Suppressor macrophage (primary cell): ENCODE measurements around the gene STPG2.
"Not testable (repeated sequence)": the region's sequence is repeated elsewhere in the genome, so short reads cannot be mapped to it uniquely, and the experiment has no call there.

Experiments used
- DNase-seq, 4 experiments: peaks; one replicate each; pipeline ENCODE4 v3.0.0-alpha.2; 2020 to 2022

STPG2 gene

DNA sequence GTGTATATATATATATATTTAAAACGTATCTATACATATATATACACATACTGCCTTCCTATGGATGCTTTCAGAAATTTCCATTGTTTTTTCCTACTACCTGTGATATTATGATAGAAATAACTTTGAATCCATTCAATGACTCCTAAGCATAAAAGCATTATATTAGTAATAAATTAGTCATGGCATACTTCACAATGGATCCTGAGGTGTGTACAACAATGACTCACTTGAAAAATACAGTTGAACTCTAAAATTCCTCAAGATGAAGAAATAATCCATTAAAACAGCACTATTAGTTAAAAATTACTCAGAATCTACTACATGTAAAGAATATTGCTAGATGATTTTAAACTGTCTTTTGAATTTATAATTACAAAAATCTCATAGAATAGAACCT is 201.1 kb downstream of the STPG2 start:
- DNase-seq: no peak

DNA sequence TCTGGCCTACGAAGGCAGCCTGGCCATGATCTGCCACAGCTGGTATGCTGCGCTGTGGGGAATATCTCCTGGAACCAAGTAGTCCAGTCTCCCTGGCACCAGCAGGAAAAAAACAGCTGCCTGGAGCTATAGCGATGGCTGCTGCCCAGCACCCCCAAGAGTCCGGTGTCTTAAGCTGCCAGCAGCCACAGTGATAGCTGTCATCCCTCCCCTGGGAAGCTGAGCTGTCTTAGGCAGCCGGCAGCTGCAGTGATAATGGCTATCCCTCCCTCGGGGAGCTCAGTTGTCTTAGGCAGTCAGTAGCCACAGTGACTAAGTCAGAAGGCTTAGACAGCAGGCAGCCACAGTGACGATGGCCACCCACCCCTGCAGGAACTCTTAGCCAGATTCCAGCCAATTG is 205.1 kb downstream of the STPG2 start:
- no peak for DNase-seq

DNA sequence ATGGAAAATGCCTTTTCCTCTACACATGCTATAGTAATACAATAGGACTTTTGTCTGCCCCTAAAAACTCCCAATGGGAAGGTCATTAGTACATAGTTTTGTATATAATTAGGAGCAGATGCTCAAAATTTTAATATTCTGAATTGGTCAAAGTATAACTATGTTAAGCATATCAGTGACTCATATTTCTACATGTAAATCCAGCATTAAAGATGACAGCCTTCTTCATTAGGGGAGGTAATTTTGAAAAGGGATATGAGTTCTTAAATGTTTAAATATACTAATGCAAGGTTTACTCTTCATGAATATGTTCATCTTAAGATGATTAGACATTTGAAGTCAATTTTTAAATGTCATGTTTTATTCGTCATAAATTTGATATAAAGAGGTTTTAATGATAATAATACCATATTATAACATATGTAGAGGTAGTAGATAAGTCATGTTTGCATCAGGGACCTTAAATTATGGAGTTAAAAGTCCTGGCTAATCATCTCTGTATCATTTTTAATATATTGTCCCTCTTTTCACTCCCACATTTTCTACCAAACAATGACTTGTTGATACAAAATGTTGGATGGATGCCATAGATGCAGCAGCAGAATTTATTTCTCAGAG is 218.8 kb downstream of the STPG2 start:
- DNase-seq: no peak

DNA sequence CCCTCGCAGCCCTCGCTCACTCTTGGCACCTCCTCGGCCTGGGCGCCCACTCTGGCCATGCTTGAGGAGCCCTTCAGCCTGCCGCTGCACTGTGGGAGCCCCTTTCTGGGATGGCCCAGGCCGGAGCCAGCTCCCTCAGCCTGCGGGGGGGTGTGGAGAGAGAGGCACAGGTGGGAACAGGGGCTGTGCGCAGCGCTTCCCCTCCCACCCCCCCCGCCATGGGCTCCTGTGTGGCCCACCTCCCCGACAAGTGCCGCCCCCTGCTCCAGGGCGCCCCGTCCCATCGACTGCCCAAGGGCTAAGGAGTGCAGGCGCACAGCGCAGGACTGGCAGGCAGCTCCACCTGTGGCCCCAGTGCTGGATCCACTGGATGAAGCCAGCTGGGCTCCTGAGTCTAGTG is 220.2 kb downstream of the STPG2 start:
- no peak for DNase-seq

DNA sequence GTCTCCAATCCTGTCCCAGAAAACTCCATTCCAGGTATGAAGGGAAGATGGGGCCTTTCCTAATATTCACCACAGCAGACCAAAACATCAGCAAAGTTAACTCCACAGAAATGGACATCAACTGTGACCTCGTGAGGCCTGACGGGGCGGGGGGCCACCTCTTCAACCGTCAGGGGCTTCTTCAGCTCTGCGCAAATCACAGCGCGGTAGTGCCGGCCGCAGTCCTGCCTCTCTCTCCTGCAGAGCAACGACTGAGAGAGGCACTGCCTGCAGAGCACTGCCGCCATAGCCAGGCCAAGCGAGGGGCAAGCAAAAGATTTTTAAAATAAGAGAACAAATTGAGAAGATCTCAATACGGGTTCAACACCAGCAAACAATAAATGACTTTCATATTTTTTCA is 226.2 kb downstream of the STPG2 start:
- no peak for DNase-seq

DNA sequence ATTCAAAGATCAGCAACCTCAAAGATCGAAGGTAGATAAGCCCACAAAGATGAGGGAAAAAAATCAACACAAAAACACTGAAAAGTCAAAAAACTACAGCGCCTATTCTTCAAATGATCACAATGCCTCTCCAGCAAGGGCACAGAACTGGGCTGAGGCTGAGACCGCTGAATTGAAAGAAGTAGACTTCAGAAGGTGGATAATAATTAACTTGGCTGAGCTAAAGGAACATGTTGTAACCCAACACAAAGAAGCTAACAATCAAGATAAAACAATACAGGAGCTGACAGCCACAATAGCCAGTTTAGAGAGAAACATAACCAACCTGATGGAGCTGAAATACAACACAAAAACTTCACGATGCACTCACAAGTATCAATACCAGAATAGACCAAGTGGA is 231.1 kb downstream of the STPG2 start:
- DNase-seq: no peak

DNA sequence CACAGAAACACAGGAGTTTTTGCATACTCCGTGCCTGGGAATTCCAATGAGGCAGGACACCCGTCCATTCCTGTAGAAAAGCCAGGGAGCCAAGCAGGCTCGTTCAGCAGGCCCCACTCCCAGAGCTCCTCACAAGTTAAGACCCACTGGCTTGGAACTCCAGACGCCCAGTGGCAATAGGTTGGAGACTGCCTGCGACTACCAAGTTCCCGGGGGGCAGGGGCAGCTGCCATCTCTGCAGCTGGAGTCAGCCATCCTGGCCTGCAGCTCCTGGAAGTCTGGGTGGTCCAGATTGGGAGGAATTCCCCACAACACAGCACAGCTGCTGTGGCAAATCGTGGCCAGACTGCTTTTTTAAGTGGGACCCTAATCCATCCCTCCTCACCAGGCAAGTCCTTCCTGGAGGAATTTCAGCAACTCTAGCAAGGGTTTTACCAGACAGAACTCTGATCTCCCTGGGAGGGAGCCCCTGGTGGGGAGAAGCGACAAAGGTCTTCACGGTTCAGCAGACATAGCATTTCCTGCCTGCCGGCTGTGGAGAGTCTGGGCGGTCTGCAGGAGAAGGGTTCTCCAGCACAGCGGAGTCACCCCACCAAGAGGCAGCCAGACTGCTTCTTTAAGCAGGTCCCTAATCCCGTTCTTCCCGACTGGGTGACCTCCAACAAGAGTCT is 231.9 kb downstream of the STPG2 start:
- DNase-seq: no peak

DNA sequence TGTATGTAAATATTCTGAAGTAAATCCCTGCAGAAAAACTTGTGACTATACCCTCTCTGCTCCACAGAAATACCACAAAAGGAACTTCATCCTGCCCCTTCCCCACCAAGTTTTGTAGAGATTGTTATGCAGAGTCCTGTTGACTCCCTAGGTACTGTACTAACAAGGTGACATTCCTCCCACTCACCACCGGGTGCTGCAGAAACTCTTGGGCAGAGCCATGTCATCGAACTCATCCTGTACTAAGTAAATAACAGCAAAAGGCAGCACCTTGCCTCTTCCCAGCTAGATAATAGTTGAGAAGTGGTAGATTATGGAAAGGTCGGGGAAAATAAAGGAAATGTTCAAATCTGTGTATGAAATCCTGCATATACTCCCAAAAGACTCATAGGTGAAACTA is 233.3 kb downstream of the STPG2 start:
- no peak for DNase-seq

DNA sequence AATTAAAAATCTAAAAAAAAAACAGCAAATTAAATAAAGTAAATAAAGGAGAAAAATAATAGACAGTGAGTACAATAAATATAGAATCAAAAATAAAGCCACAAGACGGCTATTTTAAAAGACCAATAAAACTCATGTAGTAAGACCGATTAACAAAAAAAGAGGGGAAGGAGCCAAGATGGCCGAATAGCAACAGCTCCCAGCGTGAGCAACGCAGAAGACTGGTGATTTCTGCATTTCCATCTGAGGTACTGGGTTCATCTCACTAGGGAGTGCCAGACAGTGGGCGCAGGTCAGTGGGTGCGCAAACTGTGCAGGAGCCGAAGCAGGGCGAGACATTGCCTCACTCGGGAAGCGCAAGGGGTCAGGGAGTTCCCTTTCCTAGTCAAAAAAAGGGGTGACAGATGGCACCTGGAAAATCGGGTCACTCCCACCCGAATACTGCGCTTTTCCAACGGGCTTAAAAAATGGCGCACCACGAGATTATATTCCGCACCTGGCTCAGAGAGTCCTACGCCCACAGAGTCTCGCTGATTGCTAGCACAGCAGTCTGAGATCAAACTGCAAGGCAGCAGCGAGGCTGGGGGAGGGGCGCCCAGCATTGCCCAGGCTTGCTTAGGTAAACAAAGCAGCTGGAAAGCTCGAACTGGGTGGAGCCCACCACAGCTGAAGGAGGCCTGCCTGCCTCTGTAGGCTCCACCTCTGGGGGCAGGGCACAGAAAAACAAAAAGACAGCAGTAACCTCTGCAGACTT is 239.7 kb downstream of the STPG2 start:
- DNase-seq: not testable (repeated sequence)

DNA sequence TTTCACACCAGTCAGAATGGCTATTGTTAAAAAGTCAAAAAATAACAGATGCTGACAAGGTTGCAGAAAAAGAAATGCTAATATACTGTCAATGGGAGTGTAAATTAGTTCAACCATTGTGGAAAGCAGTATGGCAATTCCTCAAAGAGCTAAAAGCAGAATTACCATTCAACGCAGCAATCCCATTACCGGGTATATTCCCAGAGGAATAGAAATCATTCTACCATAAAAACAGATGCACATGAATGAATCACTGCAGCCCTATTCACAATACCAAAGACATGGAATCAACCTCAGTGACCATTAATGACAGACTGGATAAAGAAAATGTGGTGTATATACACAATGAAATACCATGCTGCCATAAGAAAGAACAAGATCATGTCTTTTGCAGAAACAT is 243.0 kb downstream of the STPG2 start:
- no peak for DNase-seq

DNA sequence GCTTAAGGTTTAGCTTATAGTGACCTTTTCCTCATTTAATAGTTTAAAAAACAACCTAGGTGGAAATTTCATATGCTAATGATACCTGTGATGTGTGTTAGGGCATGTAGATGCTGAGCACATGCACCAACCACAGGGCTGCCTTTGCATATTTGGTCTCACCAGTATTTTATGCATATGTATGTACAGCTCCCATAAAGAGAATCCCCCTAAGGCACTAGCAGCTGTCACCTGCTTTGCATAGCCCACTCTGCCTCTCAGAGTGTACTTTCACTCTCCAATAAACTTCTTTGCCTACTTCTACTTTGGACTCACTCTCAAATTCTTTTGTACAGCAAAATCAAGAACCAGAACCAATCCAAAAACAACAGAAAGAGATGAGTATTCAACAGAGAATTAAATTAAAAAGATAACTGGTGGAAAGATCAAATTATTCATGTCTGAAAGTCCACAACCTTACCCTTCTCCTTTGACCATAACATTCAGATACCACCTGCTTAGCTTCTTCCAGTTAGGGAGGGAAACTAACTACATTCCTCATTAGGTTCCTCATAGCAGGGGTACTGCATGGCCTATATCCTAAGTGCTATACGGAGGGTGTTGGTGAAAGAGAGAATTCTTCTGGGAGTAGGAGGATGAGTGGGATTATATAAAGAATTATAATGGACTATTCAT is 250.5 kb downstream of the STPG2 start:
- no peak for DNase-seq

DNA sequence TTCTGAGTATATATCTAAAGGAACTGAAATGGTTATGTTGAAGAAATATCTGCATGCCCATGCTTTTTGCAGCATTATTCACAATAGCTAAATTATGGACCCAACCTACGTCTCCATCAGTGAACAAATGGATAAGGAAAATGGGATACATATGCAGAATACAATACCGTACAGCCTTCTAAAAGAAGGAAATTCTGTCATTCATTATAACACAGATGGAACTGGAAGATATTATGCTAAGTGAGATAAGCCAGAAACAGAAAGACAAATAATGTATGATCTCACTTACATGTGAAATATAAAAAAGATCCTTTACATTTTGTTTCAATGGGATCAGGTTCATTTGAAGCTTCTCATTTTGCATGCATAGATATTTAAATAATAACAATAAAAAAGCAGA is 263.3 kb downstream of the STPG2 start:
- no peak for DNase-seq

DNA sequence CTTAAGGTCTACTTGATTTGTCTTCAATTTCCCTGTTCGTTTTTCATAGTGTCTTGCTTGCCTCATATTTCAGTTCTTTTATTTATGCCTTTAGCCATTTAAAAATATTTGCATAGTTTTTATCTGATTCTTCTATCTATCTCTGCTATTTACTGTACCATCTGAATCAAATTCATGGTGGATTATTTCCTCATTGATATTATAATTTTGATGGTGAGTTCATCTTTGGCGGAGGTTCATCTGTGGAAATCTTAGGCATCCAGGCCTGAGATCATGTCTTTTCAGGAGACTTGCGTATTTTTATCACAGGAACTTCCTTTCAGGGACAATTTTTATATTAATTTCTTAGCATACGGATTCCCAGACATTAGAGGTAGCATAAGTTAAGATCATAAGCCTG is 275.2 kb downstream of the STPG2 start:
- DNase-seq: no peak

DNA sequence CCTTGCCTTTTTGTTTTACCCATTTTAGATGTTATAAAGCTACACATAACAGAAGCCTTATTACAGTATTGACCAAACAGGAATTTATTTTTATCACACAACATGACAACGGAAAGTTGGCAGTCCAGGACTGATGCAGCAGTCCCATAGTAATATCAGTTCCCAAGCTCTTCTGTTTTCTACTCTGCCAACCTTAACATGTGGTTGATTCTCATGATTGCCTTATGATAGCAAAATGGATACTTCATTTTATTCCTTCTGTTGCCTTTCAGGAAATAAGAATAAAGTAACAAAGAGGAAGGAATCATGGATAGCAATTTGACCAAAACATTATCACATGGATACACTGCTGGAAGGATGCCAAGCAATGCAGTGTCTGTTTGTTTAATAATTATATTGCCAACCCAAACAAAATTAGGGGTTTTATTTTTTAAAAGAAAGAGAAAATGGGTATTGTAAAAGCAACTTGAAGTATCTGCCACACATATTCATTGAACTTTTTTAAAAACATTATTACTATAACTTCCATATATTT is 275.7 kb downstream of the STPG2 start:
- DNase-seq: no peak

DNA sequence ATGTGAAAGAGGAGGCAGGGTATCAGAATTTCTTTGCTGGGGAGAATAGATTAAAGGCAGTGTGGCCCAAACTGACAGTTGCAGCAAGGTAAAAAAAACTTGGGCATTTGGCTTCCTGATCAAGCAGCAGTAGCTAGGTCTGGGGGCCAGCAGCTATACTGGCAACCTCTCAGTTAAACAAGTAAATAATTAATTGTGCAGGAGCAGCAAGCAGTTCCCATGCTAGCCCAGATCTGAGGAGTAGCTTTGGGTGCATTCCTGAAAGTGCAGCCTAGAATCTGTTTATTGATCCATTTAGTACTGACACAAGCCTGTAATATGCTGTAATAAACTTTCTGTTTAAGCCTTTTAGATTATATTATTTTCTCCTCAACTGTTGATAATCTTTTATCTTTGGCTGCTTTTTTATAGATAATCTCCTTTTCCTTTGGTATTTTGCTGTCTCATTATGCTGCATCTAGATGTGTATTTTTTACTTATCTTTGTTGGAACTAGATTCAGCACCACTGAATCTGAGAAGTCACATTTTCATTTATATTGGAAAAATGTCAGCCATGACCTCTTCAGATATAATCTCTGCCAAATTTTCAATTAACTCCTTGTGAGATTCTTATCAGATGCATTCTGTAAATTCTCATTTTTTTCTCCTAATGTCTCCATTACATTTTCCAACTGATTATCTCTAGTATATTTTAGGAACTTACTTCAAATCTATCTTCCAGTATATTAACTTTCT is 276.3 kb downstream of the STPG2 start:
- DNase-seq: no peak

DNA sequence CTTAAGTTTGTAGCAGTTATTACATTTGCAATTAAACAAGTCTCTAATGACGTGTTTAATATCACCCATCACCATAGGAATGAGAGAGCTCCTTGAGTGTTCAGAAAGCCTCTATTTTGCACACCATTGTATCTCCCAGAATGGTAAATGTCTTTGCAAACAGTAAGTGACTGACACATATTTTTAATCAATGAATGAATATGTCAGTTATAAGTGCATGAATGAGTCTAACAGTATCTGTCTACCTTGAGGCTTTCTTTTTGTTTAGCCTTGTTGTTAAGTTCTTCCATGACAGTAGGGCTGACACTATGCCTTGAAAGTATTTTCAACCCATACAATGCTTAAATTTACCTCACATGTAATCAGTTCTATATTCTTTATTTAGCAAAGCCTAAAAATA is 292.2 kb downstream of the STPG2 start:
- DNase-seq: no peak

DNA sequence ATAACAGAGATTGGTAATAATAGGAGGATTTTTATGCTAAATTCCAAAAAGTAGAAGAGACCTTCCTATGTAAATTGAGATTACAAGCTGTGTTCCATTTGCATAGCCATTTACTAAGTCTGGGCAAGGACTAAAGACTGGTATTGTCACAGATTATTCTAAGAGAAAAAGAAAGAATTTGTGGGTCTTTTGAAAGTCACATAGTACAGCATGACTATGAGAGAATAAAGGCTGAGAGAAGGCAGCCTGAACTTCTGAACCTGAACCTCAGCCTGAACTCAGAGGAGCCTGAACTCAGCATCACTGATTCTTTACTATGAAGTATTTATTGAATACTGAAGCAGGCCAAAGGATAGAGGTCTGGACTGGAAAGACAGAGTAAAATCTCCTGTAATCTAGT is 297.5 kb downstream of the STPG2 start:
- no peak for DNase-seq

DNA sequence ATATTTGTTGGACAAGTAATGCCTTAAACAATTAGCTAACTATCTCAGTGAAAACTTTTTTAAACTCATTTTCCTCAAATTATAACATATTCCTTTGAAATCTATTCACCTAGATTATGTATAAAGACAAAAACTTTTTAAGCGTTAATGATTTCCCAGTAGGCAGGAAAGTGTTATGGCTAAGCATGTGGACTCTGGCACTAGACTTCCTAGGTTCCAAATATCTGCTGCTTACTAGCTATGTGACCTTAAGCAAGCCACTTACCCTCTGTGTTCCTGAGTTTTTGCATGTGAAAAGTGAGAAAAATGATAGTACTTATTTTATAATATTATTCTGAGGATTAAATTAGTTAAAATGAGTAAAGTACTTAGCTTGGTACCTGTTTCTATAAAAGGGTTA is 301.8 kb downstream of the STPG2 start:
- no peak for DNase-seq

DNA sequence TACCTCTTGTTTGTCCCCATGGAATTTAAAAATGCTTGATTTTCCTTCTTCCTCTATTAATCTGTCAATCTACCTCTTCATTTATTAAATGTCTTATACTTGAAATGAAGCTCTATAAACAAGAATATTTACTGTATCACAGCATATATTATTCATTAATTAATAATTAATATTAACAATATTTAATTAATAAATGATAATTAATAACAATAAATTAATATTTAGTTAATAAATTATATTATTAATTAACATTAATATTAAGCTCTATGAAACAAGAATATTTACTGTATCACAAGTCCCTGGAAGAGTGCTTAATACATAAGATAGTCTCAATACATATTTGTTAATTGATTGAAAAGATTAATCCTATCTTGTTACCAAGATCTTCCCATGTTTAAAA is 306.6 kb downstream of the STPG2 start:
- no peak for DNase-seq

DNA sequence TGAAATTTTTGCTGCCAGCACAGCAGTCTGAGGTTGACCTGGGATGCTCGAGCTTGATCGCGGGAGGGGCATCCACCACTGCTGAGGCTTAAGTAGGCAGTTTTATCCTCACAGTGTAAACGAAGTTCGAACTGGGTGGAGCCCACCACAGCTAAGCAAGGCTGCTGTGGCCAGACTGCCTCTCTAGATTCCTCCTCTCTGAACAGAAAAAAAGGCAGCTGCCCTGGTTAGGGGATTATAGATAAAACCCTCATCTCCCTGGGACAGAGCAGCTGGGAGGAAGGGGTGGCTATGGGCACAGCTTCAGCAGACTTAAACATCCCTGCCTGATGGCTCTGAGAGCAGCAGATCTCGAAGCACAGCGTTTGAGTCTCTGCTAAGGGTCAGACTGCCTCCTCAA is 314.6 kb downstream of the STPG2 start:
- DNase-seq: no peak

DNA sequence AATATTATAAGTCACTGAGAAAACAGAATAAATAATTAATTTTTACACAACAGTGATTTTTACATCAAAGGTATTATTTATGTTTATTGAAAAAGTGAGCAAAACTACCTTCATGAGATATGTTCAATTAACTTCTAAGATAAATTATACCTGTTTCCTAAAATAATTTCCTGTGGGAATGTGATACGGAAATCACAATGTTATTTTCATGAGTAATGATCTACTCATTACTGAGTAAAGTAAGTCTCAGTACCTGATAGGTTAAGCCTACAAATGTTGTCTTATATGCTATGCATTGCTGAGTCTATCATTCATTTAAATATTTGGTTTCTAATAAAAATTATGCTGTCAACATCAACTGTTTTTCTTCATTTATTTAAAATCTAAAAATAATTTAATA is 324.0 kb downstream of the STPG2 start:
- no peak for DNase-seq

DNA sequence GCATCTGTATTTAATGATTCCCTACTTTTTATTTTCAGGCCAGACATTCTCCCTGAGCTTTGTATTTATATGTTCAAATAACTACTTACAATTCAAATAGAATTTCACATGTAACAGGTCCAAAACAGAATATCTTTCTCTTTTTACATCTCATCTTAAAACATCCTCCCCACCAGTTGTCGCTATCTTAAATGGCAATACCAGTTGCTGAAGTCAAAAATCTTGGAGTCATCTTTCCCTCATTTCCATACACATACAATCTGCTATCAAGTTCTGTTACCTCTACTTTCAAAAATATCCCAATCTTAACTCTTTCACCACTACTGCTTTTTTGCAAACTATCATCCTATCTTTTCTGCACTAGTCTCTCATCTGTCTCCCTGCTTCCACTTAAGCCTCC is 330.5 kb downstream of the STPG2 start:
- no peak for DNase-seq
